ENCODE results near the gene MYCBP2. TPM values are rescaled to one million over a fixed set of nuclear protein-coding genes. Genes with fewer than 3 reads are reported as not detected.
A peak's percentile ranks its signal among the peaks of the same experiment; 100 is the strongest.

Gene MYCBP2
- total RNA-seq, 4 donors from 2014 or later, result 42.4 to 262 (median 71.0) TPM

DNA sequence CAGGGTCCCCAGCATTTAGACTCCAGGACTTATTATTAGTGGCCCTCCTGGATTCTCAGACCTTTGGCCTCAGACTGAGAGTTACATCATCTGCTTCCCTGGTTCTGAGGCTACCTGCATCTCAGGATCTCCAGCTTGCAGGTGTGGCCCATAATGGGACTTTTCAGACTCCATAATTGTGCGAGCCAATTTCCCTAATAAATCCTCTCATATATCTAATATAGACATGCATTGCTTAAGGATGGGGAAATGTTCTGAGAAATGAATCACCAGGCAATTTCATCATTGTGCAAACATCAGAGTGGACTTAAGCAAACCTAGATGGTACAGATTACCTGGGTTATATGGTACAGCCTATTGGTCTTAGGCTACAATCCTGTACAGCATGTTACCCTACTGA is 183.5 kb downstream of the MYCBP2 start:
- TF ChIP-seq POLR2A (IDR thresholded peaks at IDR 0.05) (no peak), CTCF (IDR thresholded peaks at IDR 0.05) (no peak)
- no peaks in the 10 kb centered on the region for H3K4me1 ChIP-seq
- peaks cover 0 to 50% (median 0%) of the 10 kb centered on the region in 3 donors for H3K36me3 ChIP-seq
- H3K9me3 ChIP-seq, result no peaks in the 10 kb centered on the region
- H3K4me3 ChIP-seq, result no peak overlapping the region
- H3K27ac ChIP-seq, result no peak overlapping the region
- H3K27me3 ChIP-seq, result no peaks in the 10 kb centered on the region
- DNase-seq, result peak in 1 of 3 donors; percentile 42

DNA sequence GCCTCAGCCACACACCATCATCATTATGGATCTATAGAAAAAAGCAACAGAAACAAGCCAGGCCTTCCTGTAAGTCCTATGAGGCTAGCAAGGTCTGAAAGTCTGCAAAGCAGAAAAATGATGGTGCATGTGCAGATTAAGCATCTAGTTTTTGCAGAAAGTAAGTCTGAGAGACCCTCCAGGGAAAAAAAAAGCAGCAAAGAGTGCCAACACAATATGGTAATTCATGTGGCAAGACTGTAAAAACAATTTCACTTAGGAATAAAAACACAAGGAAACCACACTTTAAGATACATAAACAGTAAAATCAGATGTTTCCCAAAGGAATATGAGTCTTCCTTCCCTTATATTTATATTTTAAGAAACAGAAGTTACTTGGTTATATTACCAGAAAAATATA is 187.6 kb downstream of the MYCBP2 start:
- TF ChIP-seq POLR2A (IDR thresholded peaks at IDR 0.05) (no peak), CTCF (IDR thresholded peaks at IDR 0.05) (no peak)
- H3K27me3 ChIP-seq, result no peaks in the 10 kb centered on the region
- no peaks in the 10 kb centered on the region for H3K4me1 ChIP-seq
- no peak overlapping the region for H3K4me3 ChIP-seq
- no peak for DNase-seq
- no peak overlapping the region for H3K27ac ChIP-seq
- no peaks in the 10 kb centered on the region for H3K9me3 ChIP-seq
- H3K36me3 ChIP-seq, result peaks cover 0 to 42% (median 0%) of the 10 kb centered on the region in 3 donors

- Histone ChIP-seq H3K27me3 (no peaks in the 10 kb centered on the region), H3K36me3 (peaks cover 0 to 39% (median 0%) of the 10 kb centered on the region in 3 donors), H3K27ac (no peak overlapping the region), H3K4me3 (no peak overlapping the region), H3K4me1 (no peaks in the 10 kb centered on the region), H3K9me3 (no peaks in the 10 kb centered on the region)
- DNase-seq, result no peak
- TF ChIP-seq CTCF (IDR thresholded peaks at IDR 0.05) (no peak), POLR2A (IDR thresholded peaks at IDR 0.05) (no peak)
These were observed 188.1 kb downstream of the MYCBP2 start for GRCh38 chr13:77138813-77139212.

- no peak overlapping the region for H3K27ac ChIP-seq
- H3K4me3 ChIP-seq, result no peak overlapping the region
- TF ChIP-seq POLR2A (IDR thresholded peaks at IDR 0.05) (no peak), CTCF (IDR thresholded peaks at IDR 0.05) (no peak)
- H3K27me3 ChIP-seq, result no peaks in the 10 kb centered on the region
- no peaks in the 10 kb centered on the region for H3K9me3 ChIP-seq
- H3K4me1 ChIP-seq, result no peaks in the 10 kb centered on the region
- no peak for DNase-seq
- H3K36me3 ChIP-seq, result peaks cover 0 to 36% (median 0%) of the 10 kb centered on the region in 3 donors
These were observed 189.9 kb downstream of the MYCBP2 start for GRCh38 chr13:77136902-77137420.

DNA sequence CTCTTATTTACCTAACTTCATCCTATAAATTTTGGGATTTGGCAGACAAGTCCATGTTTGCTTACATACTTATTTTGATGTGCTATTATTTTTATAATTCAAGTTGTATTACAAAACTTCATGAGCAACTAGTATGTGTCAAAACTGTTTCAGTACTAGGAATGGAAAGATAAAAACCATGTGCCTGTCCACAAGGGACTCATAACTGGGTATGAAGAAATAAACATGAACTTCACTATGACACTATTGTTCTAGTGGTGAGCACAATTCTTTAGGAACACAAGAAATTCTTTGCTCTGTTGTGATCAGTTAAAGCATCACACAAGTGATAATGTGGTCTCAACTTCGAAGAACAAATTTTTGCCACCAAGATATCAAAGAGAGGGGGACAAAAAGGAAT is 202.5 kb downstream of the MYCBP2 start:
- no peak for DNase-seq
- TF ChIP-seq POLR2A (IDR thresholded peaks at IDR 0.05), result no peak
- TF ChIP-seq CTCF (IDR thresholded peaks at IDR 0.05), result no peak
- Histone ChIP-seq H3K9me3 (no peaks in the 10 kb centered on the region), H3K27me3 (no peaks in the 10 kb centered on the region), H3K27ac (no peak overlapping the region), H3K36me3 (peaks cover 0 to 20% (median 0%) of the 10 kb centered on the region in 3 donors), H3K4me1 (no peaks in the 10 kb centered on the region), H3K4me3 (no peak overlapping the region)

DNA sequence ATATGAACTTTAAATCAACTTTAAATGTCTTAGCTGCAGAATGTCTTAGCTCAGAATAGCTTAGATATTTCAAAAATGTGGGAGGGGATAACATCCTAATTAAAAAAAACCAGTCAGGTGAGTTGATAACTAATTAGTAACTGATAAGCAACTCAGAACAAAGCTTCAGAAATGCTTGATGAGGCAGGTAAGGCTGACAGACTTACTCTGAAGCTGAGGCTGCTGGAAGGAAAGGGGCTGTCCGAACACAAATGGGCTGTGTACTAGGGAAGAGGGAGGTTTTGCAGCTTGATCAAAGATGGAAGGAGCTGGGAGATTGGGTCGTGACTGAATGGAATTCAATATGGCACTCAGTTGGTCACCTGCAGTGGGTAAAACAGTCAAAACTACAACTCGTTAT is 208.8 kb downstream of the MYCBP2 start:
- TF ChIP-seq CTCF (IDR thresholded peaks at IDR 0.05) (no peak), POLR2A (IDR thresholded peaks at IDR 0.05) (no peak)

More for the DNA sequence above, 208.8 kb downstream of the MYCBP2 start:
- Histone ChIP-seq H3K9me3 (no peaks in the 10 kb centered on the region), H3K27ac (no peak overlapping the region), H3K27me3 (no peaks in the 10 kb centered on the region), H3K4me3 (no peak overlapping the region), H3K36me3 (peaks cover 0 to 17% (median 0%) of the 10 kb centered on the region in 3 donors), H3K4me1 (no peaks in the 10 kb centered on the region)
- no peak for DNase-seq
